ENCODE data around the gene LMBR1. TPM values are rescaled to one million over a fixed set of nuclear protein-coding genes. Genes with fewer than 3 reads are reported as not detected.

LMBR1 gene
- total and polyA plus RNA-seq, 2 donors (not counting 3 experiments of a cell fraction or from before 2014, with no cell fraction given) = 14.0 to 72.9 TPM

DNA sequence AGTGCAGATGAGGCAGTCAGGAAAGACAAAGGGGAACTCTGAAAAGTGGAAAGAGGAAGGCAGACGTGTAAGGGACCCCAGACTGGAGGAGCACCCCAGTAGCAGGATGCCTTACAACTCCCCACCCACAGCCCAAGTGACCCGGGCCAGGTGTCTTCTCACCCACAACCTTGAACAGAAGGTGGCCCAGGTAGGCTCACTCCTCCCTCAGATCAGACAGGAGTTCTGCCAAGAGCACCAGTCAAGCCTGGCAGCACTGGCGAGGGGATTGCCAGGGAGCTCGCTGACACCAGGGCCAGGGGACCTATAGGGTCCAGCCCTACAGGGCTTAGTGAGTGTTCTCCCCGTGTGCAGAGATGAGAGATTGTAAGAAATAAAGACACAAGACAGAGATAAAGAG is 27.1 kb upstream of the LMBR1 start:
- H3K27ac ChIP-seq (ENCODE audit: insufficient read depth, low read depth, low read length) = no peak overlapping the region
- no peaks in the 10 kb centered on the region for H3K36me3 ChIP-seq (ENCODE audit: control insufficient read depth in 2 of 2, extremely low read depth in 1 of 2, insufficient read depth in 2 of 2, low read length in 2 of 2)
- no peaks in the 10 kb centered on the region for H3K9me3 ChIP-seq (replicated peaks; ENCODE audit: control insufficient read depth, insufficient read depth, low read length)
- POLR2A ChIA-PET = no interaction called here
- TF ChIP-seq POLR2A (IDR thresholded peaks at IDR 0.05; ENCODE audit: low read depth, low read length) (no peak), FOS (IDR thresholded peaks at IDR 0.05; ENCODE audit: borderline replicate concordance, insufficient read depth, low read length) (no peak), MYC (IDR thresholded peaks at IDR 0.05; ENCODE audit: low read depth, low read length) (no peak), JUN (IDR thresholded peaks at IDR 0.05; ENCODE audit: borderline replicate concordance, insufficient read depth, insufficient read length, low read depth) (no peak), GATA2 (IDR thresholded peaks at IDR 0.05; ENCODE audit: insufficient read depth, insufficient read length, low read depth, low read length) (no peak), POLR2AphosphoS5 (IDR thresholded peaks at IDR 0.05; ENCODE audit: insufficient read depth, low read depth, low read length) (no peak), EZH2 (IDR thresholded peaks at IDR 0.05; ENCODE audit: borderline replicate concordance, low read depth, low read length, severe bottlenecking) (no peak)
- TF ChIP-seq, protein P1, sequence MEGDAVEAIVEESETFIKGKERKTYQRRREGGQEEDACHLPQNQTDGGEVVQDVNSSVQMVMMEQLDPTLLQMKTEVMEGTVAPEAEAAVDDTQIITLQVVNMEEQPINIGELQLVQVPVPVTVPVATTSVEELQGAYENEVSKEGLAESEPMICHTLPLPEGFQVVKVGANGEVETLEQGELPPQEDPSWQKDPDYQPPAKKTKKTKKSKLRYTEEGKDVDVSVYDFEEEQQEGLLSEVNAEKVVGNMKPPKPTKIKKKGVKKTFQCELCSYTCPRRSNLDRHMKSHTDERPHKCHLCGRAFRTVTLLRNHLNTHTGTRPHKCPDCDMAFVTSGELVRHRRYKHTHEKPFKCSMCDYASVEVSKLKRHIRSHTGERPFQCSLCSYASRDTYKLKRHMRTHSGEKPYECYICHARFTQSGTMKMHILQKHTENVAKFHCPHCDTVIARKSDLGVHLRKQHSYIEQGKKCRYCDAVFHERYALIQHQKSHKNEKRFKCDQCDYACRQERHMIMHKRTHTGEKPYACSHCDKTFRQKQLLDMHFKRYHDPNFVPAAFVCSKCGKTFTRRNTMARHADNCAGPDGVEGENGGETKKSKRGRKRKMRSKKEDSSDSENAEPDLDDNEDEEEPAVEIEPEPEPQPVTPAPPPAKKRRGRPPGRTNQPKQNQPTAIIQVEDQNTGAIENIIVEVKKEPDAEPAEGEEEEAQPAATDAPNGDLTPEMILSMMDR (IDR thresholded peaks at IDR 0.05; ENCODE audit: extremely low read depth in 1 of 2, insufficient read depth in 1 of 2, low read depth in 1 of 2, low read length in 2 of 2) = no peak
- TF ChIP-seq, protein P2, sequence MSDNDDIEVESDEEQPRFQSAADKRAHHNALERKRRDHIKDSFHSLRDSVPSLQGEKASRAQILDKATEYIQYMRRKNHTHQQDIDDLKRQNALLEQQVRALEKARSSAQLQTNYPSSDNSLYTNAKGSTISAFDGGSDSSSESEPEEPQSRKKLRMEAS (IDR thresholded peaks at IDR 0.05; ENCODE audit: insufficient read depth, insufficient read length) = no peak
- H3K9me1 ChIP-seq (replicated peaks; ENCODE audit: control insufficient read depth, extremely low read depth, insufficient read depth, low read length) = no peaks in the 10 kb centered on the region
- no peak overlapping the region for H2AFZ ChIP-seq (ENCODE audit: low read depth, low read length)
- peaks cover 8 to 12% of the 10 kb centered on the region in 2 experiments for H3K27me3 ChIP-seq (ENCODE audit: control insufficient read depth in 2 of 2, insufficient read depth in 2 of 2, low read length in 2 of 2)
- no peaks in the 10 kb centered on the region for H3K4me1 ChIP-seq (ENCODE audit: control insufficient read depth, extremely low read depth, insufficient read depth, low read length)
- H4K20me1 ChIP-seq (replicated peaks; ENCODE audit: control insufficient read depth, extremely low read depth, insufficient read depth, low read length) = no peaks in the 10 kb centered on the region
- no peak overlapping the region for H3K4me3 ChIP-seq (replicated peaks in 1 of 3; ENCODE audit: insufficient read depth in 1 of 3, low read depth in 1 of 3, low read length in 3 of 3)
- intact Hi-C loops (cut with micrococcal nuclease) (no loop called here), dilution Hi-C loops (cut with MboI; ENCODE audit: extremely low pct_ligation_motif_present, low sequenced_read_pairs) (no loop called here)
- H3K79me2 ChIP-seq (ENCODE audit: control insufficient read depth, insufficient read depth, low read length) = no peaks in the 10 kb centered on the region
- no TSS peak for BruUV-seq (replicated peaks)
- no peak overlapping the region for H3K4me2 ChIP-seq (ENCODE audit: insufficient read depth, low read length)
- DNase-seq (ENCODE audit: low read depth, low spot score) = no peak
- CTCF ChIA-PET = interaction anchor here (1.7 kb wide), 1 partner anchor 30 kb away, joined by 5 read pairs; the partner anchor contains the start of gene NOM1
- no peak overlapping the region for H3K9ac ChIP-seq (replicated peaks; ENCODE audit: extremely low read depth, insufficient read depth, low read length)
- FAIRE-seq = no peak

Data from endothelial cell of umbilical vein (primary cell).